ENCODE measurements around the gene ZNF70. TPM values are rescaled to one million over a fixed set of nuclear protein-coding genes. Genes with fewer than 3 reads are reported as not detected.

The ZNF70 gene
- total RNA-seq, 2 donors from 2014 or later: 2.8 to 3.5 TPM

- H3K9me3 ChIP-seq: no peaks in the 10 kb centered on the region
- no peaks in the 10 kb centered on the region for H3K27me3 ChIP-seq
- no peak overlapping the region for H3K9ac ChIP-seq (ENCODE audit: low read depth in 2 of 2, low read length in 2 of 2)
- peaks cover 4% of the 10 kb centered on the region for H3K4me1 ChIP-seq
- intact Hi-C loops (cut with DNase I): no loop called here
- no peaks in the 10 kb centered on the region for H3K36me3 ChIP-seq
- no peak overlapping the region for H3K4me3 ChIP-seq
- TF ChIP-seq, protein P1, sequence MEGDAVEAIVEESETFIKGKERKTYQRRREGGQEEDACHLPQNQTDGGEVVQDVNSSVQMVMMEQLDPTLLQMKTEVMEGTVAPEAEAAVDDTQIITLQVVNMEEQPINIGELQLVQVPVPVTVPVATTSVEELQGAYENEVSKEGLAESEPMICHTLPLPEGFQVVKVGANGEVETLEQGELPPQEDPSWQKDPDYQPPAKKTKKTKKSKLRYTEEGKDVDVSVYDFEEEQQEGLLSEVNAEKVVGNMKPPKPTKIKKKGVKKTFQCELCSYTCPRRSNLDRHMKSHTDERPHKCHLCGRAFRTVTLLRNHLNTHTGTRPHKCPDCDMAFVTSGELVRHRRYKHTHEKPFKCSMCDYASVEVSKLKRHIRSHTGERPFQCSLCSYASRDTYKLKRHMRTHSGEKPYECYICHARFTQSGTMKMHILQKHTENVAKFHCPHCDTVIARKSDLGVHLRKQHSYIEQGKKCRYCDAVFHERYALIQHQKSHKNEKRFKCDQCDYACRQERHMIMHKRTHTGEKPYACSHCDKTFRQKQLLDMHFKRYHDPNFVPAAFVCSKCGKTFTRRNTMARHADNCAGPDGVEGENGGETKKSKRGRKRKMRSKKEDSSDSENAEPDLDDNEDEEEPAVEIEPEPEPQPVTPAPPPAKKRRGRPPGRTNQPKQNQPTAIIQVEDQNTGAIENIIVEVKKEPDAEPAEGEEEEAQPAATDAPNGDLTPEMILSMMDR (IDR thresholded peaks at IDR 0.05): no peak
- DNase-seq: no peak
- H3K27ac ChIP-seq: no peak overlapping the region
Measured at GRCh38 chr22:23722160-23722559, 28.8 kb downstream of the ZNF70 start.

DNA sequence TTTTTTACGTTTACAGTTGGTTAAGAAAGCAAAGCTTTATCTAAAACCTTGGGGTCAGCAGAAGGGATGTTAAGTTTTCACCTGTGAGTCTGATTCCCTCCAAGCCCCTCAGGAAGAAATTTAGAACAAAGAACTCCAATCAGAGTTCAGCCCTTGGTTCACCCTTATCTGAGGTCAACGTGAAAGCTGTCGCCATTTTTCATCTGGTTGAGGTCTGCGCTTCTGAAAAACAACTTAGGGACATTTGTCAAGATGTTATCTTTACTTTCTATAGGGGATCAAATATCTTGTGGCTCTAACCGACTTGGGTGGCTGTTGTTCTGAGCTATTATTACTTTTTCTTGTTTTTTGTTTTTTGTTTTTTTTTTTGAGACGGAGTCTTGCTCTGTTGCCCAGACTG, 30.1 kb downstream of the ZNF70 start:
- Histone ChIP-seq H3K9ac (ENCODE audit: low read depth in 2 of 2, low read length in 2 of 2) (no peak overlapping the region), H3K27ac (no peak overlapping the region), H3K4me3 (no peak overlapping the region), H3K9me3 (no peaks in the 10 kb centered on the region), H3K27me3 (no peaks in the 10 kb centered on the region), H3K4me1 (peaks cover 8% of the 10 kb centered on the region), H3K36me3 (no peaks in the 10 kb centered on the region)
- TF ChIP-seq, protein P1 (IDR thresholded peaks at IDR 0.05): no peak
- no peak for DNase-seq
- intact Hi-C loops (cut with DNase I): no loop called here

- H3K4me1 ChIP-seq: peaks cover 8% of the 10 kb centered on the region
- H3K36me3 ChIP-seq: no peaks in the 10 kb centered on the region
- H3K27me3 ChIP-seq: no peaks in the 10 kb centered on the region
- intact Hi-C loops (cut with DNase I): no loop called here
- H3K27ac ChIP-seq: no peak overlapping the region
- peak; percentile 31 for DNase-seq
- H3K9me3 ChIP-seq: no peaks in the 10 kb centered on the region
- H3K9ac ChIP-seq (ENCODE audit: low read depth in 2 of 2, low read length in 2 of 2): no peak overlapping the region
- TF ChIP-seq, protein P1 (IDR thresholded peaks at IDR 0.05): no peak
- no peak overlapping the region for H3K4me3 ChIP-seq
Measured at GRCh38 chr22:23718371-23719165, 32.3 kb downstream of the ZNF70 start.

DNA sequence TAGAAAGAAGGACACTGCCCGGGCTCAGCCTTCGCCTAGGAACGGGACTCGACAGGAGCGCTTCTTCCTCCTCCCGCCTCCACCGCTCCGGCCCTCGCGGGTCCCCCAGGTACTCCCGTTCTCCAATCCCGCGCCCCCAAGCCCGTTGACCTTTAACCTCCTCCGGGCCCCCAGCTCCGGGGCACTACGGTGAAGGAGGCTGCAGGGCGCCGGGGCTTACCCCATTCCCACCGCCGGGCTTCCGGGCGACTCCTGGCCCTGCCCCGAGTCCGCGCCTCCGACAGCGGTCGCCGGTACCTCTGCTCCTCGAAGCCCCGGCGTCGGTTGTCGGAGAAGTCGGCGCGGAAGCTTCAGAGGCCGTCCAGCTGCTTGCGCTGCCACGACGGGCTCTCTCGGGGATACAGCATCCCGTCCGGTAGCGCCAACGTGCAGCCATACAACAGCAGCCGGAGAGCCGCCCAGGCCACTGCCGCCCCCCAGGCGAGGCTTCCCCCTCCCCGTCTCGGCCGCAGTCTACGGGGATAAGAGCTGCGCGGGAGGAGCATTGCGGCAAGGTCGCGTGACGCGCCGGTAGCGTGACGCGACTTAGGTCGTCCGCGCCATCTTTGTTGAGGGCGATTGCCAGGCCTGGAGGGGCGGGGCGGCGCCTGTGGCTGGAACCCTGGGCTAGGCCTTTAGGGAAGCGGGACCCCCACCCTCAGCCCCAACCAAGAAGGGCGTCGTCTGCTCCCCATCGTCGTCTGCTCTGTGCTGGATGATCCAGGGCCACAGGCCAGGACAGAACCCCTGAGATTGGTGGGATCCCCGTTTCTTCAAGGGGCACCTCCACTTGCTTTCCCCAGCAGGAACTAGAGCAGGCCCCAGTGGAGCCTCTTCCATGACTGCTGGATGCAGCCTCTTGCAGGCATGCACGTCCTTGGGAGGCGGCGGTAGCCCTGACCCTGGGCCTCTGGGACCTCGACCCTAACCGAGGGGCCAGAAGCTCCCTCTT, 33.8 kb downstream of the ZNF70 start:
- H3K27ac ChIP-seq: peak overlapping the region; percentile 69
- intact Hi-C loops (cut with DNase I): no loop called here
- H3K9ac ChIP-seq (ENCODE audit: low read depth in 2 of 2, low read length in 2 of 2): peak overlapping the region; percentile 74 to 80
- TF ChIP-seq, protein P1 (IDR thresholded peaks at IDR 0.05): no peak
- H3K4me3 ChIP-seq: peak overlapping the region; percentile 93
- no peaks in the 10 kb centered on the region for H3K27me3 ChIP-seq
- DNase-seq: peak; percentile 89
- no peaks in the 10 kb centered on the region for H3K36me3 ChIP-seq
- no peaks in the 10 kb centered on the region for H3K9me3 ChIP-seq
- H3K4me1 ChIP-seq: peaks cover 8% of the 10 kb centered on the region

DNA sequence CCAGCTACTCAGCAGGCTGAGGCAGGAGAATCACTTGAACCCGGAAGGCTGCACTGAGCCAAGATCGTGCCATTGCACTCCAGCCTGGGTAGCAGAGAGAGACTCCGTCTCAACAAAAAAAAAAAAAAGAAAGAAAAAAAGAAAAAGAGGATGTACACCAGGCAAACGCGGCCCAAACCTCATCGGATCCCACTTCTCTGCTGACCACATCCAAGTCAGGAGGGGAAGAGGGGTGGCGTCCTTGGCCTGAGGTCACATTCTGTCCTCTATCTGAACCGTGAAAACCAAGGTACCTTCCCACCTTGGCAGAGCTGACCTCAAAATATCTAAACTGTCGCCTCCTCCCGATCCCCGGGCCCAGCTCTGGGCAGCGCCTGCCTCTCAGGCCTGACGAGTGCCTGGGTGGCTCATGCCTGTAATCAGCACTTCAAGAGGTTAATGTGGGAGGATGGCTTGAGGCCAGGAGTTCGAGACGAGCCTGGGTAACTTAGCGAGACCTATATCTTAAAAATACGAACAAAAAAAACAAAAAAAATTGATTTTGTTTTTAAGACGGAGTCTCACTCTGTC, 35.0 kb downstream of the ZNF70 start:
- no peak overlapping the region for H3K27ac ChIP-seq
- H3K9ac ChIP-seq (ENCODE audit: low read depth in 2 of 2, low read length in 2 of 2): no peak overlapping the region
- TF ChIP-seq, protein P1 (IDR thresholded peaks at IDR 0.05): no peak
- no peak for DNase-seq
- H3K27me3 ChIP-seq: no peaks in the 10 kb centered on the region
- no peaks in the 10 kb centered on the region for H3K9me3 ChIP-seq
- H3K4me1 ChIP-seq: peaks cover 8% of the 10 kb centered on the region
- intact Hi-C loops (cut with DNase I): no loop called here
- H3K36me3 ChIP-seq: no peaks in the 10 kb centered on the region
- H3K4me3 ChIP-seq: peak overlapping the region; percentile 93

Data from colonic mucosa (tissue), 4 donors.